ENCODE results near the gene COL4A5.

DNA sequence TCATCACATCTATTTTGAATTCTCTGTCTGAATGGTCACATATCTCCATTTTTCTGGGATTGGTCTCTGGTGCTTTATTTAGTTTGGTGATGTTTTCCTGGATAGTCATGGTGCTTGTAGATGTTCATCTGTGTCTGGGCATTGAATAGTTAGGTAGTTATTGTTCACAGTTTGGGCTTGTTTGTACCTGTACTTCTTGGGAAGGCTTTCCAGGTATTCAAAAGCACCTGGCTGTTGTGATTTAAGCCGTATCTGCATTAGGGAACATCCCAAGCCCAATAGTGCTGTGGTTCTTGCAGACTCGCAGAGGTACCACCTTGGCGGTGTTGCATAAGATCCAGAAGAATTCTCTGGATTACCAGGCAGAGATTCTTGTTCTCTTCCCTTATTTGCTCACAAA, 44.6 kb downstream of the COL4A5 start:
- TF ChIP-seq, protein P1, sequence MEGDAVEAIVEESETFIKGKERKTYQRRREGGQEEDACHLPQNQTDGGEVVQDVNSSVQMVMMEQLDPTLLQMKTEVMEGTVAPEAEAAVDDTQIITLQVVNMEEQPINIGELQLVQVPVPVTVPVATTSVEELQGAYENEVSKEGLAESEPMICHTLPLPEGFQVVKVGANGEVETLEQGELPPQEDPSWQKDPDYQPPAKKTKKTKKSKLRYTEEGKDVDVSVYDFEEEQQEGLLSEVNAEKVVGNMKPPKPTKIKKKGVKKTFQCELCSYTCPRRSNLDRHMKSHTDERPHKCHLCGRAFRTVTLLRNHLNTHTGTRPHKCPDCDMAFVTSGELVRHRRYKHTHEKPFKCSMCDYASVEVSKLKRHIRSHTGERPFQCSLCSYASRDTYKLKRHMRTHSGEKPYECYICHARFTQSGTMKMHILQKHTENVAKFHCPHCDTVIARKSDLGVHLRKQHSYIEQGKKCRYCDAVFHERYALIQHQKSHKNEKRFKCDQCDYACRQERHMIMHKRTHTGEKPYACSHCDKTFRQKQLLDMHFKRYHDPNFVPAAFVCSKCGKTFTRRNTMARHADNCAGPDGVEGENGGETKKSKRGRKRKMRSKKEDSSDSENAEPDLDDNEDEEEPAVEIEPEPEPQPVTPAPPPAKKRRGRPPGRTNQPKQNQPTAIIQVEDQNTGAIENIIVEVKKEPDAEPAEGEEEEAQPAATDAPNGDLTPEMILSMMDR (IDR thresholded peaks at IDR 0.05; ENCODE audit: insufficient read depth, low read length): no peak
- TF ChIP-seq POLR2AphosphoS5 (IDR thresholded peaks at IDR 0.05; ENCODE audit: low read depth) (no peak), GABPA (IDR thresholded peaks at IDR 0.05; ENCODE audit: low read depth) (no peak)
- TF ChIP-seq, protein P2, sequence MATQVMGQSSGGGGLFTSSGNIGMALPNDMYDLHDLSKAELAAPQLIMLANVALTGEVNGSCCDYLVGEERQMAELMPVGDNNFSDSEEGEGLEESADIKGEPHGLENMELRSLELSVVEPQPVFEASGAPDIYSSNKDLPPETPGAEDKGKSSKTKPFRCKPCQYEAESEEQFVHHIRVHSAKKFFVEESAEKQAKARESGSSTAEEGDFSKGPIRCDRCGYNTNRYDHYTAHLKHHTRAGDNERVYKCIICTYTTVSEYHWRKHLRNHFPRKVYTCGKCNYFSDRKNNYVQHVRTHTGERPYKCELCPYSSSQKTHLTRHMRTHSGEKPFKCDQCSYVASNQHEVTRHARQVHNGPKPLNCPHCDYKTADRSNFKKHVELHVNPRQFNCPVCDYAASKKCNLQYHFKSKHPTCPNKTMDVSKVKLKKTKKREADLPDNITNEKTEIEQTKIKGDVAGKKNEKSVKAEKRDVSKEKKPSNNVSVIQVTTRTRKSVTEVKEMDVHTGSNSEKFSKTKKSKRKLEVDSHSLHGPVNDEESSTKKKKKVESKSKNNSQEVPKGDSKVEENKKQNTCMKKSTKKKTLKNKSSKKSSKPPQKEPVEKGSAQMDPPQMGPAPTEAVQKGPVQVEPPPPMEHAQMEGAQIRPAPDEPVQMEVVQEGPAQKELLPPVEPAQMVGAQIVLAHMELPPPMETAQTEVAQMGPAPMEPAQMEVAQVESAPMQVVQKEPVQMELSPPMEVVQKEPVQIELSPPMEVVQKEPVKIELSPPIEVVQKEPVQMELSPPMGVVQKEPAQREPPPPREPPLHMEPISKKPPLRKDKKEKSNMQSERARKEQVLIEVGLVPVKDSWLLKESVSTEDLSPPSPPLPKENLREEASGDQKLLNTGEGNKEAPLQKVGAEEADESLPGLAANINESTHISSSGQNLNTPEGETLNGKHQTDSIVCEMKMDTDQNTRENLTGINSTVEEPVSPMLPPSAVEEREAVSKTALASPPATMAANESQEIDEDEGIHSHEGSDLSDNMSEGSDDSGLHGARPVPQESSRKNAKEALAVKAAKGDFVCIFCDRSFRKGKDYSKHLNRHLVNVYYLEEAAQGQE (IDR thresholded peaks at IDR 0.05; ENCODE audit: insufficient replicate concordance, low read depth): no peak
